Astrocyte of the spinal cord (primary cell): ENCODE results near the gene ADAMTS6.
A peak's percentile ranks its signal among the peaks of the same experiment; 100 is the strongest.

Experiments used
- DNase-seq: peaks from one replicate; pipeline ENCODE4 v3.0.0; 2011; ENCODE audit warnings: low read depth, low spot score
- H3K4me3 ChIP-seq: 2 replicates; pipeline ENCODE4 v1.5.1; 2011; ENCODE audit warnings: low read depth, mild to moderate bottlenecking, low read length, moderate library complexity
- CTCF ChIP-seq: IDR thresholded peaks from 2 replicates; pipeline ENCODE4 v1.5.1; 2012; ENCODE audit warnings: low read depth, mild to moderate bottlenecking, low read length, inconsistent platforms
- in situ Hi-C: cut with HindIII; loops from 2 replicates; pipeline ENCODE4 v1.10.0; 2017; ENCODE audit warnings: low sequenced_read_pairs

ADAMTS6 gene

DNA sequence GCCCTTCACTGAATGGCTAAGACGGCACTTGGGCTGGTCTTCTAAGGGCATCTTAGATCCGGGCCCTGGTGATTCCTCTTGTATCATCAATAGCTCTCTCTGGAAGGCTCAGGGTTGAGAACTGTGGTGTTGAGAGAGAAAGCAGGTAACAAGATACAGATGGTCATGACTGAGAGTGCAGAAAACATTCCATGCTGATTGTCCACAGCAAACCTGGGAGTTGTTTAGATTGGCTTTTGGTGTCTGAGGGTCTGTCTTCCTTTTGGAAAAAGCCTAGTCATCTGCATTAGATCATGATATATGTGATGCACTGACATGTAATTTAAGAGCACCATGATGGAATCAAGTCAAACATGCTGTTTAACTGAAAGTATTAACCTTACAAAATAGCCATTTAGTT, 331.9 kb downstream of the ADAMTS6 start:
- DNase-seq, result no peak
- H3K4me3 ChIP-seq, result no peak overlapping the region
- no peak for TF ChIP-seq CTCF
- in situ Hi-C loops, result no loop called here

- TF ChIP-seq CTCF, result no peak
- H3K4me3 ChIP-seq, result no peak overlapping the region
- in situ Hi-C loops, result no loop called here
- no peak for DNase-seq
These were observed 337.4 kb downstream of the ADAMTS6 start for GRCh38 chr5:65144136-65144871.

- H3K4me3 ChIP-seq, result no peak overlapping the region
These were observed 339.2 kb downstream of the ADAMTS6 start for GRCh38 chr5:65142511-65143011.

DNA sequence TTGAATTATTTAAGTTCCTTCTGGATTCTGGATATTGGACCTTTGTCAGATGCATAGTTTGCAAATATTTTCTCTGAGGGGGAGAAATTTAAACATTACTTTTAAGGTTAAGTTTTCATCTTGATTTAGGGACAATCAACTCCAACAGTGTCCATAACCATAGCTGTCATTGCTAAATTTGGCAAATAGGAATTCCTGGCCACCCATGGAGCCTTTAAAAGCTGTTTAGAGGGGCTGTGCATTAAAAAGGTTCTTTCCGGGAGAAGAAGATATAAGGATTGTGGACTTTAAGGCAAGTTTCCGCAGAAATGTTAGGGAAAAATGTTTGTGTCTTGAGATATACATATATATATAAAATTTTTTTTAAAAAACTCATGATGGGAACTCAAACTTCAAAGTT, 339.7 kb downstream of the ADAMTS6 start:
- no peak for DNase-seq
- TF ChIP-seq CTCF, result no peak
- in situ Hi-C loops, result no loop called here
- no peak overlapping the region for H3K4me3 ChIP-seq

More at GRCh38 chr5:65142511-65143011, 339.2 kb downstream of the ADAMTS6 start:
- in situ Hi-C loops, result no loop called here
- DNase-seq, result peak; percentile 70
- no peak for TF ChIP-seq CTCF

GRCh38 chr5:65141493-65141892, 340.2 kb downstream of the ADAMTS6 start:
- TF ChIP-seq CTCF, result no peak
- no peak overlapping the region for H3K4me3 ChIP-seq
- DNase-seq, result no peak
- in situ Hi-C loops, result no loop called here

DNA sequence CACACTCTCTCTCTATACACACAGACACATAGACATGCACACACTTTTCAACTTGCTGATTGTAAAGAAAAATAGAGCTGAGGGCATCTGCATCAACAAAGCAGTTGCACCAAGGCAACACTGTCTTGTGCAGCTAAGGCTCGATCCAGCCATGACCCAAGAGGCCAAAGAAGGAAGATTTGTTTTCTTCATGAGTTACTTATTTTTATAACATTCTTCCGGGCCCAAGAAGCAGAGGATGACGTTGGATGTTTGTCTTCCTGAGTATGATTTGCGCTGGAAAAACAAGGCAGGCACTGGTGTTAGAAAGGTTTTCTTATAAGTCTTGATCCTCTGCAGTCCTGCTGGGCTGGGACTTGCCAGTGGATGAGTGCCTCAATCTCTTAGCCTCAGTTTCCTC, 344.1 kb downstream of the ADAMTS6 start:
- TF ChIP-seq CTCF, result no peak
- no peak overlapping the region for H3K4me3 ChIP-seq
- in situ Hi-C loops, result no loop called here
- peak; percentile 50 for DNase-seq
